IMR-90 (cell line): ENCODE measurements around the gene ANKRD1. TPM values are rescaled to one million over a fixed set of nuclear protein-coding genes. Genes with fewer than 3 reads are reported as not detected.

Source experiments
- ATAC-seq: fragments of 200-7000 bp; cut with Tn5 transposase; 2 replicates; pipeline ENCODE4 v1.9.1; 2020; ENCODE audit warnings: low read depth, mild to moderate bottlenecking, moderate library complexity
- BruUV-seq: library from RNA; stranded (reverse); fragments of 400-500 nt; replicated peaks from 2 replicates; lab custom pipeline; 2021; lab: Mats Ljungman, UMichigan
- CTCF ChIA-PET: fragments of 300-600 bp; formaldehyde crosslinking; extraction: SDS; loops from one replicate; lab custom pipeline; 2021; ENCODE audit warnings: antibody characterized with exemption; lab: Yijun Ruan, JAX
- POLR2A ChIA-PET: fragments of 300-600 bp; sonication (Branson Sonifier 250); formaldehyde crosslinking; loops from one replicate; lab custom pipeline; 2022; ENCODE audit warnings: antibody characterized with exemption; ENCODE audit not compliant: unreplicated experiment; lab: Charles Lee
- DNase-seq: peaks from one replicate; pipeline ENCODE4 v3.0.0; 2013
- H2AFZ ChIP-seq: replicated peaks from 2 replicates; pipeline ENCODE3; 2013; ENCODE audit warnings: low read length, mild to moderate bottlenecking; ENCODE audit not compliant: poor library complexity
- H2AK5ac ChIP-seq: 2 replicates; pipeline ENCODE4 v1.6.1; 2013; ENCODE audit warnings: low read depth, low read length, inconsistent platforms
- H2AK9ac ChIP-seq: replicated peaks from 2 replicates; pipeline ENCODE3; 2013; ENCODE audit warnings: mild to moderate bottlenecking, low read depth, low read length, moderate library complexity; ENCODE audit not compliant: poor library complexity
- H2BK120ac ChIP-seq: 2 replicates; pipeline ENCODE4 v1.6.1; 2013; ENCODE audit warnings: low read depth, low read length, inconsistent platforms
- H2BK15ac ChIP-seq: 3 replicates; pipeline ENCODE4 v1.6.1; 2013; ENCODE audit warnings: low read depth, low read length, inconsistent platforms
- H2BK20ac ChIP-seq: 2 replicates; pipeline ENCODE4 v1.6.1; 2013; ENCODE audit warnings: low read depth, mild to moderate bottlenecking, inconsistent platforms, low read length, moderate library complexity
- H2BK5ac ChIP-seq: 2 replicates; pipeline ENCODE4 v1.6.1; 2013; ENCODE audit warnings: mild to moderate bottlenecking, low read depth, low read length, inconsistent platforms; ENCODE audit not compliant: poor library complexity, severe bottlenecking
- H3K14ac ChIP-seq: replicated peaks from 2 replicates; pipeline ENCODE4 v1.6.1; 2013; ENCODE audit warnings: low read depth, low read length, inconsistent platforms
- H3K18ac ChIP-seq: 2 replicates; pipeline ENCODE4 v1.6.1; 2013; ENCODE audit warnings: low read depth, low read length, control low read depth
- H3K23ac ChIP-seq: 2 replicates; pipeline ENCODE4 v1.6.1; 2013; ENCODE audit warnings: low read depth, low read length, inconsistent platforms
- H3K27ac ChIP-seq: 2 replicates; pipeline ENCODE4 v1.5.1; 2013; ENCODE audit warnings: mild to moderate bottlenecking, control low read depth, low read length; ENCODE audit not compliant: insufficient read depth
- H3K27me3 ChIP-seq: 2 replicates; pipeline ENCODE4 v1.6.1; 2013; ENCODE audit warnings: low read length; ENCODE audit not compliant: control insufficient read depth, insufficient read depth
- H3K36me3 ChIP-seq: 2 replicates; pipeline ENCODE4 v1.6.1; 2013; ENCODE audit warnings: low read length, mixed read lengths; ENCODE audit not compliant: control insufficient read depth, insufficient read depth
- H3K4ac ChIP-seq: 2 replicates; pipeline ENCODE4 v1.6.1; 2013; ENCODE audit warnings: low read depth, low read length, inconsistent platforms
- H3K4me1 ChIP-seq: 2 replicates; pipeline ENCODE4 v1.6.1; 2013; ENCODE audit warnings: low read length, mixed read lengths; ENCODE audit not compliant: control insufficient read depth, insufficient read depth
- H3K4me2 ChIP-seq: 2 replicates; pipeline ENCODE4 v1.6.1; 2013; ENCODE audit warnings: low read depth, mild to moderate bottlenecking, control low read depth, low read length, moderate library complexity
- H3K4me3 ChIP-seq: 2 replicates; pipeline ENCODE4 v1.5.1; 2013; ENCODE audit warnings: low read depth, mild to moderate bottlenecking, control low read depth, low read length, moderate library complexity; ENCODE audit not compliant: insufficient read depth
- H3K56ac ChIP-seq: 2 replicates; pipeline ENCODE4 v1.6.1; 2013; ENCODE audit warnings: low read length, inconsistent platforms; ENCODE audit not compliant: insufficient read depth; ENCODE audit errors: extremely low read depth
- H3K79me1 ChIP-seq, 2 experiments: 2 replicates each; pipeline ENCODE4 v1.6.1; 2013; ENCODE audit warnings: low read length in 2 of 2, inconsistent platforms in 1 of 2, low read depth in 1 of 2
- H3K9ac ChIP-seq: 2 replicates; pipeline ENCODE4 v1.6.1; 2013; ENCODE audit warnings: low read depth, low read length, control low read depth
- H3K9me1 ChIP-seq: 2 replicates; pipeline ENCODE4 v1.6.1; 2013; ENCODE audit warnings: low read length, inconsistent platforms; ENCODE audit not compliant: insufficient read depth
- H3K9me3 ChIP-seq: 2 replicates; pipeline ENCODE4 v1.6.1; 2013; ENCODE audit warnings: low read length; ENCODE audit not compliant: control insufficient read depth, insufficient read depth
- H4K20me1 ChIP-seq: 2 replicates; pipeline ENCODE4 v1.6.1; 2013; ENCODE audit warnings: low read length, inconsistent platforms; ENCODE audit not compliant: insufficient read depth
- H4K5ac ChIP-seq: 2 replicates; pipeline ENCODE4 v1.6.1; 2013; ENCODE audit warnings: mild to moderate bottlenecking, low read depth, low read length, control low read depth
- H4K8ac ChIP-seq, 2 experiments: 2 replicates each; pipeline ENCODE4 v1.6.1; 2013; ENCODE audit warnings: low read depth in 2 of 2, low read length in 2 of 2, control low read depth in 1 of 2, inconsistent platforms in 1 of 2
- H4K91ac ChIP-seq: 2 replicates; pipeline ENCODE4 v1.6.1; 2013; ENCODE audit warnings: low read depth, low read length, inconsistent platforms; ENCODE audit not compliant: insufficient read depth
- BHLHE40 ChIP-seq: fragments of 150-350 bp; IDR thresholded peaks from 2 replicates; pipeline ENCODE4 v1.6.1; 2016; ENCODE audit warnings: mild to moderate bottlenecking, low read depth, low read length
- CHD1 ChIP-seq: IDR thresholded peaks from 2 replicates; pipeline ENCODE4 v1.6.1; 2012; ENCODE audit warnings: low read depth, low read length, improper control_type of control experiment
- FOS ChIP-seq: fragments of 150-350 bp; IDR thresholded peaks from 2 replicates; pipeline ENCODE4 v1.6.1; 2016; ENCODE audit warnings: low read depth, low read length
- MAFK ChIP-seq: IDR thresholded peaks from 2 replicates; pipeline ENCODE4 v1.6.1; 2012; ENCODE audit warnings: low read depth, low read length, improper control_type of control experiment
- MAZ ChIP-seq: IDR thresholded peaks from 2 replicates; pipeline ENCODE4 v1.6.1; 2012; ENCODE audit warnings: low read depth, mild to moderate bottlenecking, low read length, improper control_type of control experiment, moderate library complexity, borderline replicate concordance
- MXI1 ChIP-seq: IDR thresholded peaks from 2 replicates; pipeline ENCODE4 v1.6.1; 2012; ENCODE audit warnings: low read depth, mild to moderate bottlenecking, low read length, moderate library complexity, borderline replicate concordance
- RAD21 ChIP-seq: IDR thresholded peaks from 2 replicates; pipeline ENCODE4 v1.6.1; 2012; ENCODE audit warnings: low read length, improper control_type of control experiment
- RCOR1 ChIP-seq: IDR thresholded peaks from 2 replicates; pipeline ENCODE4 v1.6.1; 2012; ENCODE audit warnings: mild to moderate bottlenecking, low read length, improper control_type of control experiment; ENCODE audit not compliant: insufficient replicate concordance
- RFX5 ChIP-seq: IDR thresholded peaks from 2 replicates; pipeline ENCODE4 v1.8.0; 2012; ENCODE audit warnings: low read depth, mild to moderate bottlenecking, low read length, moderate library complexity
- SMC3 ChIP-seq: fragments of 150-350 bp; IDR thresholded peaks from 2 replicates; pipeline ENCODE4 v1.6.1; 2016; ENCODE audit warnings: low read depth, mild to moderate bottlenecking, antibody characterized with exemption, low read length, moderate library complexity
- WGBS, 2 experiments: methylation state at CpG; one replicate each; pipeline versions ENCODE4 v1.1.5 to v1.1.7; 2013; ENCODE audit warnings: missing lambda C conversion rate in 2 of 2; ENCODE audit not compliant: insufficient read length in 1 of 2; ENCODE audit errors: extremely low coverage in 2 of 2; 5-methylcytosine and 5-hydroxymethylcytosine counted together
- dilution Hi-C: fragments of 300-500 bp; cut with HindIII; formaldehyde crosslinking; loops from one replicate; pipeline ENCODE4 v1.14.3; 2018; ENCODE audit warnings: low sequenced_read_pairs; ENCODE audit not compliant: unreplicated experiment
- in situ Hi-C: fragments of 300-500 bp; cut with MboI; formaldehyde crosslinking; loops from 3 replicates; pipeline ENCODE4 v1.14.3; 2019; ENCODE audit warnings: low sequenced_read_pairs, inconsistent platforms, mixed read lengths
- intact Hi-C: fragments of 100-400 bp; cut with micrococcal nuclease; formaldehyde crosslinking; loops from 2 replicates; pipeline ENCODE4 v1.10.0; 2022
- polyA plus RNA-seq, 3 experiments: library from polyadenylated mRNA; depleted of rRNA; stranded (reverse); fragments of >200 nt; gene quantifications; 2 replicates each; pipeline ENCODE4 v1.2.3, GENCODE V29; 2012; ENCODE audit warnings: low replicate concordance in 1 of 3
- total RNA-seq: library from RNA; depleted of rRNA; stranded (reverse); fragments of >200 nt; gene quantifications from 2 replicates; pipeline ENCODE4 v1.2.3, GENCODE V29; 2012
- TF ChIP-seq, protein P1 (sequence below): conservative IDR thresholded peaks from 2 replicates; pipeline ENCODE4 v1.5.1; 2012; ENCODE audit warnings: mild to moderate bottlenecking, low read depth, low read length, improper control_type of control experiment
- TF ChIP-seq, protein P2 (sequence below): fragments of 150-350 bp; IDR thresholded peaks from 2 replicates; pipeline ENCODE4 v1.6.1; 2016; ENCODE audit warnings: low read depth, mild to moderate bottlenecking, low read length, moderate library complexity, borderline replicate concordance

Gene ANKRD1
- total and polyA plus RNA-seq, 2 of the 4 experiments (the other 2 are of a cell fraction), result 7.4 to 10.8 TPM

DNA sequence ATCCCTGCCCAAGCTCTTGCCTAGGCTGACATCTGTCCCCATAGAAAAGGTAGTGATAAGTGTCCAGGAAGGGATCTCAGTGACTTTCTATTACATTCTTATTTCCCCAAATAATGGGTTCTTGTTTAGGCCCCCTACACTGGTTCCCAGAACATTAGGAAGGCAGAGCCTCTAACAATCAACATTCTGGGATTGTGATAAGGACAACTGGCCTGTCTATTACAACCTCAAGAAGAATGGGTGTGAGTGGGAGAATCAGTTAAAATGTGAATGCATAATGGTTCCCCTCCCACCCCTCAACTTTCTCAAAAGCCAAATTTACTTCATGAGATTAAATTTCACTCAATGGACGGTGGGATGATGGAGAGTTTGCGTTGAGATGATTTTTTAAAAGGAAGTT is 6.4 kb upstream of the ANKRD1 start:
- Histone ChIP-seq H3K27me3 (no peaks in the 10 kb centered on the region), H2BK5ac (no peak overlapping the region), H3K36me3 (no peaks in the 10 kb centered on the region), H3K18ac (no peak overlapping the region), H2BK15ac (peak overlapping the region; percentile 40; the same call in 1 of the 3 replicates), H2BK120ac (peak overlapping the region; percentile 58), H3K4me3 (no peak overlapping the region), H2AK9ac (no peak overlapping the region), H3K4me2 (no peak overlapping the region), H3K56ac (no peak overlapping the region), H3K9me3 (no peaks in the 10 kb centered on the region), H3K23ac (no peak overlapping the region), H3K14ac (no peak overlapping the region), H2AK5ac (no peak overlapping the region), H4K91ac (peak overlapping the region; percentile 14; the same call in 1 of the 2 replicates), H4K8ac (no peak overlapping the region), H3K9ac (no peak overlapping the region), H3K9me1 (peaks cover 5% of the 10 kb centered on the region), H3K79me1 (no peaks in the 10 kb centered on the region), H3K27ac (no peak overlapping the region), H4K5ac (no peak overlapping the region), H3K4ac (0 out of 2 replicates have a peak overlapping the region, but pooled peaks have one; percentile 5), H2AFZ (no peak overlapping the region), H2BK20ac (0 out of 2 replicates have a peak overlapping the region, but pooled peaks have one; percentile 16), H4K20me1 (no peaks in the 10 kb centered on the region), H3K4me1 (peaks cover 15% of the 10 kb centered on the region)
- ATAC-seq (no peak), DNase-seq (no peak)
- intact Hi-C loops (no loop called here), dilution Hi-C loops (no loop called here), in situ Hi-C loops (no loop called here)
- CTCF ChIA-PET, result no interaction called here
- no TSS peak for BruUV-seq
- TF ChIP-seq MAFK (no peak), FOS (no peak), MXI1 (no peak), CHD1 (no peak), RFX5 (no peak), MAZ (no peak), RCOR1 (no peak), RAD21 (no peak), BHLHE40 (no peak), SMC3 (no peak)
- TF ChIP-seq, protein P1, sequence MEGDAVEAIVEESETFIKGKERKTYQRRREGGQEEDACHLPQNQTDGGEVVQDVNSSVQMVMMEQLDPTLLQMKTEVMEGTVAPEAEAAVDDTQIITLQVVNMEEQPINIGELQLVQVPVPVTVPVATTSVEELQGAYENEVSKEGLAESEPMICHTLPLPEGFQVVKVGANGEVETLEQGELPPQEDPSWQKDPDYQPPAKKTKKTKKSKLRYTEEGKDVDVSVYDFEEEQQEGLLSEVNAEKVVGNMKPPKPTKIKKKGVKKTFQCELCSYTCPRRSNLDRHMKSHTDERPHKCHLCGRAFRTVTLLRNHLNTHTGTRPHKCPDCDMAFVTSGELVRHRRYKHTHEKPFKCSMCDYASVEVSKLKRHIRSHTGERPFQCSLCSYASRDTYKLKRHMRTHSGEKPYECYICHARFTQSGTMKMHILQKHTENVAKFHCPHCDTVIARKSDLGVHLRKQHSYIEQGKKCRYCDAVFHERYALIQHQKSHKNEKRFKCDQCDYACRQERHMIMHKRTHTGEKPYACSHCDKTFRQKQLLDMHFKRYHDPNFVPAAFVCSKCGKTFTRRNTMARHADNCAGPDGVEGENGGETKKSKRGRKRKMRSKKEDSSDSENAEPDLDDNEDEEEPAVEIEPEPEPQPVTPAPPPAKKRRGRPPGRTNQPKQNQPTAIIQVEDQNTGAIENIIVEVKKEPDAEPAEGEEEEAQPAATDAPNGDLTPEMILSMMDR, result no peak
- TF ChIP-seq, protein P2, sequence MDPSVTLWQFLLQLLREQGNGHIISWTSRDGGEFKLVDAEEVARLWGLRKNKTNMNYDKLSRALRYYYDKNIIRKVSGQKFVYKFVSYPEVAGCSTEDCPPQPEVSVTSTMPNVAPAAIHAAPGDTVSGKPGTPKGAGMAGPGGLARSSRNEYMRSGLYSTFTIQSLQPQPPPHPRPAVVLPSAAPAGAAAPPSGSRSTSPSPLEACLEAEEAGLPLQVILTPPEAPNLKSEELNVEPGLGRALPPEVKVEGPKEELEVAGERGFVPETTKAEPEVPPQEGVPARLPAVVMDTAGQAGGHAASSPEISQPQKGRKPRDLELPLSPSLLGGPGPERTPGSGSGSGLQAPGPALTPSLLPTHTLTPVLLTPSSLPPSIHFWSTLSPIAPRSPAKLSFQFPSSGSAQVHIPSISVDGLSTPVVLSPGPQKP, result no peak
- POLR2A ChIA-PET, result no interaction called here
- WGBS, 2 experiments, result 100% methylated on average over 2 of the region's 2 CpGs; no CpG with 5 or more reads in 1 of the 2 experiments
